H9 (cell line): ENCODE data around the gene AGO3. TPM values are rescaled to one million over a fixed set of nuclear protein-coding genes. Genes with fewer than 3 reads are reported as not detected.

Experiments used
- DNase-seq: peaks from one replicate; pipeline ENCODE4 v3.0.0-alpha.2; 2017
- H2AFZ ChIP-seq: one replicate; pipeline ENCODE4 v1.6.1; 2013; ENCODE audit warnings: mild to moderate bottlenecking, low read length, control low read depth, moderate library complexity
- H2AK5ac ChIP-seq: 2 replicates; pipeline ENCODE4 v1.6.1; 2013; ENCODE audit warnings: low read length, control low read depth, mixed read lengths; ENCODE audit not compliant: insufficient read length
- H2BK120ac ChIP-seq: one replicate; pipeline ENCODE4 v1.6.1; 2013; ENCODE audit warnings: low read depth, mild to moderate bottlenecking, low read length, control low read depth, inconsistent platforms; ENCODE audit not compliant: poor library complexity, severe bottlenecking
- H2BK12ac ChIP-seq: 2 replicates; pipeline ENCODE4 v1.6.1; 2013; ENCODE audit warnings: low read length, control low read depth, mixed read lengths, low read depth; ENCODE audit not compliant: insufficient read length
- H2BK15ac ChIP-seq: 2 replicates; pipeline ENCODE4 v1.6.1; 2013; ENCODE audit warnings: low read depth, low read length, control low read depth
- H2BK20ac ChIP-seq: one replicate; pipeline ENCODE4 v1.6.1; 2013; ENCODE audit warnings: low read depth, mild to moderate bottlenecking, low read length, control low read depth, inconsistent platforms; ENCODE audit not compliant: poor library complexity, severe bottlenecking
- H2BK5ac ChIP-seq: 2 replicates; pipeline ENCODE4 v1.6.1; 2013; ENCODE audit warnings: low read length, control low read depth, mixed read lengths; ENCODE audit not compliant: insufficient read length
- H3K14ac ChIP-seq: 2 replicates; pipeline ENCODE4 v1.6.1; 2013; ENCODE audit warnings: low read length, control low read depth; ENCODE audit not compliant: insufficient read depth
- H3K18ac ChIP-seq: 2 replicates; pipeline ENCODE4 v1.6.1; 2013; ENCODE audit warnings: low read depth, mild to moderate bottlenecking, mixed read lengths, low read length, control low read depth; ENCODE audit not compliant: insufficient read length
- H3K23ac ChIP-seq: 2 replicates; pipeline ENCODE4 v1.6.1; 2013; ENCODE audit warnings: low read length, control low read depth, mixed read lengths, low read depth; ENCODE audit not compliant: insufficient read length
- H3K23me2 ChIP-seq: 2 replicates; pipeline ENCODE4 v1.6.1; 2013; ENCODE audit warnings: low read depth, mild to moderate bottlenecking, mixed read lengths, low read length, control low read depth; ENCODE audit not compliant: insufficient read length, poor library complexity, severe bottlenecking
- H3K27ac ChIP-seq: 2 replicates; pipeline ENCODE4 v1.5.1; 2013; ENCODE audit warnings: low read length, control low read depth, mixed read lengths, low read depth; ENCODE audit not compliant: insufficient read length
- H3K27me3 ChIP-seq: 2 replicates; pipeline ENCODE4 v1.6.1; 2013; ENCODE audit warnings: low read length, control low read depth, inconsistent platforms; ENCODE audit not compliant: insufficient read depth
- H3K4ac ChIP-seq: 2 replicates; pipeline ENCODE4 v1.6.1; 2013; ENCODE audit warnings: low read depth, mild to moderate bottlenecking, control low read depth, inconsistent platforms, low read length, moderate library complexity
- H3K4me1 ChIP-seq: 2 replicates; pipeline ENCODE4 v1.6.1; 2013; ENCODE audit warnings: low read length, control low read depth, inconsistent platforms; ENCODE audit not compliant: insufficient read depth
- H3K4me2 ChIP-seq: 2 replicates; pipeline ENCODE4 v1.6.1; 2013; ENCODE audit warnings: low read length, control low read depth, mixed read lengths; ENCODE audit not compliant: insufficient read length, insufficient read depth
- H3K56ac ChIP-seq: 2 replicates; pipeline ENCODE4 v1.6.1; 2013; ENCODE audit warnings: low read depth, mild to moderate bottlenecking, mixed read lengths, low read length, control low read depth; ENCODE audit not compliant: insufficient read length
- H3K79me1 ChIP-seq: 2 replicates; pipeline ENCODE4 v1.6.1; 2013; ENCODE audit warnings: low read depth, mild to moderate bottlenecking, moderate library complexity, low read length, control low read depth, inconsistent platforms; ENCODE audit not compliant: insufficient read depth, poor library complexity, severe bottlenecking
- H3K79me2 ChIP-seq: 2 replicates; pipeline ENCODE4 v1.6.1; 2013; ENCODE audit warnings: low read length, control low read depth, inconsistent platforms; ENCODE audit not compliant: insufficient read depth
- H3K9ac ChIP-seq: 2 replicates; pipeline ENCODE4 v1.6.1; 2013; ENCODE audit warnings: low read length, control low read depth, mixed read lengths; ENCODE audit not compliant: insufficient read length; ENCODE audit errors: extremely low read depth
- H3K9me3 ChIP-seq: one replicate; pipeline ENCODE4 v1.6.1; 2013; ENCODE audit warnings: low read depth, low read length, inconsistent platforms; ENCODE audit not compliant: control insufficient read depth
- H3T11ph ChIP-seq: one replicate; pipeline ENCODE4 v1.6.1; 2013; ENCODE audit warnings: mild to moderate bottlenecking, low read length, control low read depth, inconsistent platforms
- H4K20me1 ChIP-seq: one replicate; pipeline ENCODE4 v1.6.1; 2013; ENCODE audit not compliant: control insufficient read depth, insufficient read length, insufficient read depth
- H4K5ac ChIP-seq: 2 replicates; pipeline ENCODE4 v1.6.1; 2013; ENCODE audit warnings: low read depth, mild to moderate bottlenecking, mixed read lengths, low read length, control low read depth; ENCODE audit not compliant: insufficient read length
- H4K8ac ChIP-seq: replicated peaks from 2 replicates; pipeline ENCODE4 v1.6.1; 2013; ENCODE audit warnings: low read length, control low read depth, mixed read lengths, low read depth; ENCODE audit not compliant: insufficient read length
- H4K91ac ChIP-seq: 2 replicates; pipeline ENCODE4 v1.6.1; 2013; ENCODE audit warnings: low read depth, mild to moderate bottlenecking, moderate library complexity, mixed read lengths, low read length, control low read depth; ENCODE audit not compliant: insufficient read length
- H3K27ac Mint-ChIP-seq, 3 experiments: 2 replicates in 2 of 3; 3 replicates in 1 of 3; pipeline ENCODE4 v1.8.0; 2020 to 2021; ENCODE audit warnings: mixed read lengths in 3 of 3, mild to moderate bottlenecking in 1 of 3, moderate library complexity in 1 of 3
- H3K27me3 Mint-ChIP-seq: 2 replicates; pipeline ENCODE4 v1.8.0; 2021; ENCODE audit warnings: low read depth, mild to moderate bottlenecking, moderate library complexity, mixed read lengths
- H3K36me3 Mint-ChIP-seq, 3 experiments: 2 replicates in 2 of 3; 3 replicates in 1 of 3; pipeline ENCODE4 v1.8.0; 2020 to 2021; ENCODE audit warnings: low read depth in 3 of 3, mixed read lengths in 3 of 3; ENCODE audit not compliant: insufficient read depth in 1 of 3
- H3K4me1 Mint-ChIP-seq, 2 experiments: 2 replicates each; pipeline ENCODE4 v1.8.0; 2020; ENCODE audit warnings: mixed read lengths in 2 of 2
- H3K4me3 Mint-ChIP-seq, 2 experiments: 2 replicates in 1 of 2; 3 replicates in 1 of 2; pipeline ENCODE4 v1.8.0; 2020 to 2021; ENCODE audit warnings: mild to moderate bottlenecking in 2 of 2, mixed read lengths in 2 of 2, moderate library complexity in 1 of 2
- H3K9me3 Mint-ChIP-seq, 2 experiments: 2 replicates in 1 of 2; 3 replicates in 1 of 2; pipeline ENCODE4 v1.8.0; 2020; ENCODE audit warnings: mild to moderate bottlenecking in 2 of 2, mixed read lengths in 2 of 2, moderate library complexity in 1 of 2
- CTCF ChIP-seq: fragments of 200-600 bp; sonication (generic); conservative IDR thresholded peaks from 3 replicates; pipeline ENCODE4 v1.8.0; 2021; ENCODE audit warnings: antibody characterized with exemption, mild to moderate bottlenecking
- WGBS: extraction: QIAGEN DNeasy Blood & Tissue Kit; methylation state at CpG from one replicate; pipeline ENCODE4 v1.1.7; 2013; ENCODE audit warnings: missing lambda C conversion rate, low lambda C conversion rate, mixed read lengths; ENCODE audit not compliant: insufficient read length; ENCODE audit errors: extremely low coverage; 5-methylcytosine and 5-hydroxymethylcytosine counted together
- total RNA-seq: library from RNA; stranded (reverse); gene quantifications from 2 replicates; pipeline ENCODE4 v1.2.1, GENCODE V29; 2021

AGO3 gene
- total RNA-seq, 1 experiment from 2014 or later: 27.0 TPM

- no peak overlapping the region for H2BK15ac ChIP-seq
- no peaks in the 10 kb centered on the region for H3K4me1 ChIP-seq
- no peak overlapping the region for H3K27ac ChIP-seq
- Mint-ChIP-seq H3K4me3 (no peak overlapping the region), H3K27ac (no peak overlapping the region), H3K9me3 (no peaks in the 10 kb centered on the region), H3K36me3 (no peaks in the 10 kb centered on the region), H3K4me1 (peaks cover 9% of the 10 kb centered on the region in 2 experiments; a peak in 3 of 4 replicates), H3K27me3 (peaks cover 14% of the 10 kb centered on the region)
- H4K91ac ChIP-seq: no peak overlapping the region
- H3K56ac ChIP-seq: no peak overlapping the region
- no peak overlapping the region for H4K5ac ChIP-seq
- no peak overlapping the region for H2BK12ac ChIP-seq
- no peak overlapping the region for H2BK20ac ChIP-seq
- H3K4ac ChIP-seq: no peak overlapping the region
- no peak overlapping the region for H3K23ac ChIP-seq
- H3K23me2 ChIP-seq: peaks cover 8% of the 10 kb centered on the region
- no peak overlapping the region for H2BK120ac ChIP-seq
- H3K14ac ChIP-seq: no peak overlapping the region
- H3K79me1 ChIP-seq: no peaks in the 10 kb centered on the region
- H3K4me2 ChIP-seq: no peak overlapping the region
- H3T11ph ChIP-seq: no peak overlapping the region
- no CpG with 5 or more reads among the region's 6 CpGs for WGBS
- H3K18ac ChIP-seq: no peak overlapping the region
- H4K20me1 ChIP-seq: no peaks in the 10 kb centered on the region
- no peaks in the 10 kb centered on the region for H3K9me3 ChIP-seq
- TF ChIP-seq CTCF: no peak
- H3K27me3 ChIP-seq: no peaks in the 10 kb centered on the region
- no peak overlapping the region for H2AK5ac ChIP-seq
- no peak for DNase-seq
- H2AFZ ChIP-seq: no peak overlapping the region
- H2BK5ac ChIP-seq: no peak overlapping the region
- H3K79me2 ChIP-seq: no peaks in the 10 kb centered on the region
- H3K9ac ChIP-seq: no peak overlapping the region
- no peak overlapping the region for H4K8ac ChIP-seq
Observed at GRCh38 chr1:36080801-36081200, 149.9 kb downstream of the AGO3 start.
